Panc1 (cell line): ENCODE measurements around the gene ACIN1. TPM values are rescaled to one million over a fixed set of nuclear protein-coding genes. Genes with fewer than 3 reads are reported as not detected.

Source experiments
- ATAC-seq: fragments of 200-7000 bp; cut with Tn5 transposase; 2 replicates; pipeline ENCODE4 v1.9.1; 2020; ENCODE audit warnings: mild to moderate bottlenecking, moderate library complexity
- BruUV-seq: library from RNA; stranded (reverse); fragments of 400-500 nt; replicated peaks from 2 replicates; lab custom pipeline; 2021; lab: Mats Ljungman, UMichigan
- CTCF ChIA-PET: fragments of 300-600 bp; sonication (Branson Sonifier 250); formaldehyde crosslinking; loops from one replicate; lab custom pipeline; 2022; ENCODE audit warnings: antibody characterized with exemption; lab: Charles Lee
- POLR2A ChIA-PET: fragments of 300-600 bp; sonication (Branson Sonifier 250); formaldehyde crosslinking; loops from one replicate; lab custom pipeline; 2022; ENCODE audit warnings: antibody characterized with exemption; lab: Charles Lee
- DNase-seq: peaks from one replicate; pipeline ENCODE4 v3.0.0-alpha.2; 2010; ENCODE audit warnings: low read depth, low spot score
- H3K27ac ChIP-seq: 2 replicates; pipeline ENCODE4 v1.5.1; 2011; ENCODE audit warnings: mild to moderate bottlenecking, low read length, inconsistent platforms
- H3K27me3 ChIP-seq: fragments of 200-500 bp; sonication (Bioruptor generic); 2 replicates; pipeline ENCODE4 v1.6.0; 2014; ENCODE audit warnings: low read length, inconsistent platforms; ENCODE audit not compliant: control insufficient read depth, insufficient read depth
- H3K36me3 ChIP-seq: fragments of 200-500 bp; sonication (Bioruptor generic); 2 replicates; pipeline ENCODE4 v1.5.1; 2014; ENCODE audit warnings: inconsistent platforms, mild to moderate bottlenecking, low read length, moderate library complexity; ENCODE audit not compliant: control insufficient read depth, insufficient read depth
- H3K4me1 ChIP-seq: 2 replicates; pipeline ENCODE4 v1.5.1; 2011; ENCODE audit warnings: inconsistent platforms, mild to moderate bottlenecking, low read length, moderate library complexity; ENCODE audit not compliant: control insufficient read depth, insufficient read depth
- H3K4me3 ChIP-seq, 2 experiments: 2 replicates each; pipeline ENCODE4 v1.5.1; 2011 to 2012; ENCODE audit warnings: low read depth in 2 of 2, low read length in 2 of 2, mild to moderate bottlenecking in 2 of 2, inconsistent platforms in 1 of 2, moderate library complexity in 1 of 2
- H3K9me3 ChIP-seq: fragments of 200-500 bp; sonication (Bioruptor generic); 2 replicates; pipeline ENCODE4 v1.5.1; 2014; ENCODE audit warnings: low read depth, mild to moderate bottlenecking, inconsistent platforms, low read length, moderate library complexity; ENCODE audit not compliant: control insufficient read depth, insufficient read depth
- POLR2AphosphoS5 ChIP-seq: IDR thresholded peaks from 2 replicates; pipeline ENCODE4 v1.6.1; 2012; ENCODE audit warnings: mild to moderate bottlenecking, low read depth, low read length, moderate library complexity
- REST ChIP-seq, 2 experiments: IDR thresholded peaks; 2 replicates each; pipeline ENCODE4 v1.6.1; 2011 to 2012; ENCODE audit warnings: low read depth in 2 of 2, control low read depth in 1 of 2, low read length in 1 of 2, mild to moderate bottlenecking in 1 of 2, moderate library complexity in 1 of 2; ENCODE audit not compliant: insufficient read depth in 1 of 2
- SIN3A ChIP-seq: IDR thresholded peaks from 2 replicates; pipeline ENCODE4 v1.6.1; 2012; ENCODE audit warnings: low read depth, mild to moderate bottlenecking, low read length, moderate library complexity, borderline replicate concordance; ENCODE audit not compliant: insufficient read depth
- TCF7L2 ChIP-seq: IDR thresholded peaks from 2 replicates; pipeline ENCODE4 v1.6.1; 2011; ENCODE audit warnings: mild to moderate bottlenecking, low read depth, low read length, inconsistent platforms
- in situ Hi-C: cut with HindIII; loops from 2 replicates; pipeline ENCODE4 v1.10.0; 2016; ENCODE audit warnings: low sequenced_read_pairs, low pct_unique_long_range_greater_than_20kb
- intact Hi-C: fragments of 100-400 bp; cut with micrococcal nuclease; formaldehyde crosslinking; loops from one replicate; pipeline ENCODE4 v1.10.0; 2022; ENCODE audit not compliant: unreplicated experiment
- total RNA-seq: library from RNA; stranded (reverse); gene quantifications from one replicate; pipeline ENCODE4 v1.2.1, GENCODE V29; 2021; ENCODE audit not compliant: unreplicated experiment
- TF ChIP-seq, protein P1 (sequence below): fragments of 450-650 bp; IDR thresholded peaks from 2 replicates; pipeline ENCODE4 v1.5.1; 2017; ENCODE audit warnings: mild to moderate bottlenecking

ACIN1 gene
- total RNA-seq, 1 experiment from 2014 or later, result 162 TPM

DNA sequence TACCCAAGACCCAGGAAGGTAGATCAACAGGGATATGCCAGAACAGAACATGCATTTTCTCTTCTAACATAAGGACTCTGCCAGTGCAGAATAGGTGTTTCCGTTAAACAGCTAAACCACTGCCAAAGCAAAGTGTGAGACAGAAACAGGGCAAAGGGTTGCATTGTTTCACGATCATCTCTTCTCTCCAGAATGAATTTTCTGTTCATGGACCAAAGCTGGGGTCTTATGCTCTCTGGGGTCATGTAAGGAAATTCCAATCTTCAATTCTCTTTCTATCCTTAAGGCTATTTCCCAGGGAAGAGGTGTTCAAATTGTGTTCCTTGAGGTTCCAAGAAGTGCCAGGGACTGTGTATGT, 71.2 kb downstream of the ACIN1 start:
- no peak for TF ChIP-seq REST (IDR thresholded peaks at IDR 0.05; ENCODE audit: insufficient read depth in 1 of 2, low read depth in 2 of 2, low read length in 1 of 2)
- TF ChIP-seq POLR2AphosphoS5, result no peak
- TF ChIP-seq, protein P1, sequence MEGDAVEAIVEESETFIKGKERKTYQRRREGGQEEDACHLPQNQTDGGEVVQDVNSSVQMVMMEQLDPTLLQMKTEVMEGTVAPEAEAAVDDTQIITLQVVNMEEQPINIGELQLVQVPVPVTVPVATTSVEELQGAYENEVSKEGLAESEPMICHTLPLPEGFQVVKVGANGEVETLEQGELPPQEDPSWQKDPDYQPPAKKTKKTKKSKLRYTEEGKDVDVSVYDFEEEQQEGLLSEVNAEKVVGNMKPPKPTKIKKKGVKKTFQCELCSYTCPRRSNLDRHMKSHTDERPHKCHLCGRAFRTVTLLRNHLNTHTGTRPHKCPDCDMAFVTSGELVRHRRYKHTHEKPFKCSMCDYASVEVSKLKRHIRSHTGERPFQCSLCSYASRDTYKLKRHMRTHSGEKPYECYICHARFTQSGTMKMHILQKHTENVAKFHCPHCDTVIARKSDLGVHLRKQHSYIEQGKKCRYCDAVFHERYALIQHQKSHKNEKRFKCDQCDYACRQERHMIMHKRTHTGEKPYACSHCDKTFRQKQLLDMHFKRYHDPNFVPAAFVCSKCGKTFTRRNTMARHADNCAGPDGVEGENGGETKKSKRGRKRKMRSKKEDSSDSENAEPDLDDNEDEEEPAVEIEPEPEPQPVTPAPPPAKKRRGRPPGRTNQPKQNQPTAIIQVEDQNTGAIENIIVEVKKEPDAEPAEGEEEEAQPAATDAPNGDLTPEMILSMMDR, result no peak
- TF ChIP-seq TCF7L2, result no peak
- TF ChIP-seq SIN3A, result no peak
- H3K36me3 ChIP-seq, result no peaks in the 10 kb centered on the region; the same call in 1 of the 2 replicates
- POLR2A ChIA-PET, result no interaction called here
- H3K27ac ChIP-seq, result no peak overlapping the region
- CTCF ChIA-PET, result interaction anchor here (0.6 kb wide), 1 partner anchor 140 kb away, joined by 3 read pairs; no protein-coding TSS in a partner anchor
- H3K9me3 ChIP-seq, result no peaks in the 10 kb centered on the region
- H3K4me3 ChIP-seq, result no peak overlapping the region
- DNase-seq (no peak), ATAC-seq (no peak)
- intact Hi-C loops, result no loop called here
- no peaks in the 10 kb centered on the region for H3K27me3 ChIP-seq
- H3K4me1 ChIP-seq, result no peaks in the 10 kb centered on the region
- in situ Hi-C loops, result no loop called here
- no TSS peak for BruUV-seq

- H3K9me3 ChIP-seq, result no peaks in the 10 kb centered on the region
- ChIA-PET CTCF (no interaction called here), POLR2A (no interaction called here)
- intact Hi-C loops, result no loop called here
- DNase-seq (no peak), ATAC-seq (peak; percentile 27; the same call in 1 of the 2 replicates)
- in situ Hi-C loops, result no loop called here
- H3K27ac ChIP-seq, result no peak overlapping the region
- no TSS peak for BruUV-seq
- H3K27me3 ChIP-seq, result no peaks in the 10 kb centered on the region
- no peaks in the 10 kb centered on the region; the same call in 1 of the 2 replicates for H3K36me3 ChIP-seq
- H3K4me3 ChIP-seq, result no peak overlapping the region
- TF ChIP-seq TCF7L2 (no peak), SIN3A (no peak), REST (IDR thresholded peaks at IDR 0.05; ENCODE audit: insufficient read depth in 1 of 2, low read depth in 2 of 2, low read length in 1 of 2) (no peak), POLR2AphosphoS5 (no peak)
- TF ChIP-seq, protein P1, result no peak
- no peaks in the 10 kb centered on the region for H3K4me1 ChIP-seq
Observed at GRCh38 chr14:23023022-23023794, 71.7 kb downstream of the ACIN1 start.
